K562 (cell line): ENCODE data around the gene CMTM4. TPM values are rescaled to one million over a fixed set of nuclear protein-coding genes. Genes with fewer than 3 reads are reported as not detected.

ENCODE experiments used
- ATF7 ChIP-seq: fragments of 450-650 bp; IDR thresholded peaks from 2 replicates; pipeline ENCODE4 v1.7.1; 2014; ENCODE audit warnings: mild to moderate bottlenecking, moderate library complexity
- CCAR2 ChIP-seq: fragments of 200-400 bp; formaldehyde crosslinking; IDR thresholded peaks from 2 replicates; pipeline ENCODE4 v1.6.1; 2017; ENCODE audit warnings: mild to moderate bottlenecking, low read depth, low read length
- CHD2 ChIP-seq: IDR thresholded peaks from 2 replicates; pipeline ENCODE4 v1.6.1; 2011; ENCODE audit warnings: low read depth, low read length
- GTF2E2 ChIP-seq: fragments of 200-800 bp; sonication (Bioruptor generic); IDR thresholded peaks from 2 replicates; pipeline ENCODE4 v1.6.1; 2016; ENCODE audit warnings: missing genetic modification characterization, missing compliant biosample characterization
- HDGF ChIP-seq: fragments of 450-650 bp; IDR thresholded peaks from 2 replicates; pipeline ENCODE4 v1.6.1; 2016
- KLF16 ChIP-seq: IDR thresholded peaks from 2 replicates; pipeline ENCODE4 v1.6.1; 2016; ENCODE audit warnings: antibody characterized with exemption
- MAZ ChIP-seq, 2 experiments: fragments of 450-650 bp in 1 of 2; sonication (generic) in 1 of 2; formaldehyde crosslinking; IDR thresholded peaks in 1 of 2; conservative IDR thresholded peaks in 1 of 2; 2 replicates each; pipeline versions ENCODE4 v1.4.0 to v1.5.0; 2020; ENCODE audit warnings: mild to moderate bottlenecking in 1 of 2, missing genetic modification reagents in 1 of 2
- MED1 ChIP-seq: sonication (generic); formaldehyde crosslinking; IDR thresholded peaks from 2 replicates; pipeline ENCODE4 v1.8.1; 2023; ENCODE audit warnings: missing genetic modification reagents, borderline replicate concordance
- PTTG1 ChIP-seq: fragments of 450-650 bp; IDR thresholded peaks from 2 replicates; pipeline ENCODE4 v1.6.1; 2016; ENCODE audit warnings: low read depth, mild to moderate bottlenecking, missing genetic modification characterization, missing compliant biosample characterization
- STAT5A ChIP-seq: IDR thresholded peaks from 2 replicates; pipeline ENCODE4 v1.6.1; 2012; ENCODE audit warnings: low read length, inconsistent platforms, borderline replicate concordance
- TCF3 ChIP-seq: sonication (generic); formaldehyde crosslinking; IDR thresholded peaks from 2 replicates; pipeline ENCODE4 v1.4.0; 2020; ENCODE audit warnings: mild to moderate bottlenecking, missing genetic modification reagents
- ZFX ChIP-seq: sonication (generic); formaldehyde crosslinking; IDR thresholded peaks from 2 replicates; pipeline ENCODE4 v1.8.0; 2022; ENCODE audit warnings: mild to moderate bottlenecking, missing genetic modification reagents, moderate library complexity
- ZNF444 ChIP-seq: fragments of 250-450 bp; sonication (Bioruptor Pico); IDR thresholded peaks from 2 replicates; pipeline ENCODE4 v1.4.0; 2020; ENCODE audit warnings: mild to moderate bottlenecking, moderate library complexity
- ZNF76 ChIP-seq: fragments of 250-450 bp; sonication (Bioruptor Pico); IDR thresholded peaks from 2 replicates; pipeline ENCODE4 v1.4.0; 2020; ENCODE audit warnings: mild to moderate bottlenecking, moderate library complexity, borderline replicate concordance
- polyA plus RNA-seq, 8 experiments: library from polyadenylated mRNA; depleted of rRNA in 4 of 8; stranded (reverse) in 5 of 8; unstranded in 3 of 8; fragments of >200 nt; fragmentation: Nextera tagmentation in 2 of 8; fragmentation: Illumina TruSeq in 1 of 8; extraction: Ambion mirVana in 2 of 8; extraction: Trizol in 1 of 8; gene quantifications; 2 replicates each; pipeline versions ENCODE4 v1.2.1 to v1.2.3, GENCODE V29; 2011 to 2014; ENCODE audit warnings: inconsistent platforms in 1 of 8, missing spikeins in 1 of 8
- total RNA-seq, 7 experiments: library from RNA; depleted of rRNA in 6 of 7; stranded (reverse); fragments of >200 nt in 6 of 7; fragmentation: Illumina TruSeq in 2 of 7; extraction: Trizol in 2 of 7; gene quantifications; 2 replicates each; pipeline versions ENCODE4 v1.2.1 to v1.2.3, GENCODE V29; 2011 to 2021; ENCODE audit warnings: low replicate concordance in 1 of 7
- TF ChIP-seq, protein P1 (sequence below): sonication (generic); formaldehyde crosslinking; IDR thresholded peaks from 2 replicates; pipeline ENCODE4 v1.8.1; 2023; ENCODE audit warnings: mild to moderate bottlenecking, missing genetic modification reagents
- TF ChIP-seq, protein P2 (sequence below): fragments of 450-650 bp; formaldehyde crosslinking; IDR thresholded peaks from 2 replicates; pipeline ENCODE4 v1.4.0; 2022; ENCODE audit warnings: missing genetic modification characterization
- TF ChIP-seq, protein P3 (sequence below): fragments of 250-450 bp; sonication (Bioruptor Pico); IDR thresholded peaks from 2 replicates; pipeline ENCODE4 v1.4.0; 2020; ENCODE audit warnings: mild to moderate bottlenecking, moderate library complexity
- TF ChIP-seq, protein P4 (sequence below): sonication (generic); formaldehyde crosslinking; IDR thresholded peaks from 2 replicates; pipeline ENCODE4 v1.8.1; 2023; ENCODE audit warnings: missing genetic modification reagents, mild to moderate bottlenecking, borderline replicate concordance

CMTM4 gene
- total and polyA plus RNA-seq, 9 of the 15 experiments (the other 6 are each of a cell fraction or from before 2014, with no cell fraction given) = 2.0 to 21.3 (median 12.5) TPM

DNA sequence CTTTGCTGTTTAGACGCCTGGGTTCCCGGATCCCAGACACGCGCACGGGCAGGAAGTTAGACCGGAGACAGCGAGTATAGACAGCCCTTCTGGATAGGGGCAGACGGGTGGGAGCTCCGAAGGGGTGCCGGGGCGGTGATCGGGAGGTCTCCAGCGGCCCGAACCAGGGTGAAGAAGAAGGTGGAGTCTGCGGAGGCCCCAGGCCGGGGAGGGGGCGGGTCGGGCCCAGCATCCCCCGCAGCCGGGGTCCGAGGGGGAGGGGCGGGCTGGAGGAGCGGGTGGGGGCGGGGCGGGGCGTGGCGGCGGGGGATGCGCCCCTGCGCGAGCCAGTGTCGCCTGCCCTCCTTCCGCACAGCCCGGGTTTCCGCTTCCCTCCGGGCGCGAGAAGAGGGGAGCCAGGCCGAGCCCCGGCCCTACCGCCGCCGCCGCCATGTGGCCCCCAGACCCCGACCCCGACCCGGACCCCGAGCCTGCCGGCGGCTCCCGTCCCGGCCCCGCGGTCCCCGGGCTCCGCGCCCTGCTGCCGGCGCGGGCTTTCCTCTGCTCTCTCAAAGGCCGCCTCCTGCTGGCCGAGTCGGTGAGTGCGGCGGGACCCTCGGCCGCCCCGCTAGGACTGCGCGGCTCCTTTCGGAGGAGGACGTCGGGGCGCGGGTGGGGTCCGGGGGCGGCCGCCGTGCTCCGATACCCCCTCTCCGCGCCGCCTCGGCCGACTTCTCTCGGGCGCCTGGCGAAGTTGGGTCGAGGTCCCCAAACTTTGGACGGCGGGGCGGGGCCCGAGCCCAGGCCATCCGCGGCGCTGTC lies 92.0 kb downstream of the CMTM4 start, which contains the start of gene CMTM3 (continued):
- no peak for TF ChIP-seq ZNF76 (CRISPR knock-in tag)
- no peak for TF ChIP-seq CHD2
- no peak for TF ChIP-seq HDGF
- no peak for TF ChIP-seq KLF16
- TF ChIP-seq ATF7 = no peak
- peak in 1 of 2 experiments; percentile 76; a peak in 3 of 4 replicates for TF ChIP-seq MAZ (CRISPR knock-in tag; conservative IDR thresholded peaks at IDR 0.05 in 1 of 2, IDR thresholded peaks at IDR 0.05 in 1 of 2)
- TF ChIP-seq MED1 (CRISPR knock-in tag) = no peak
- TF ChIP-seq STAT5A = no peak
- TF ChIP-seq, protein P1, sequence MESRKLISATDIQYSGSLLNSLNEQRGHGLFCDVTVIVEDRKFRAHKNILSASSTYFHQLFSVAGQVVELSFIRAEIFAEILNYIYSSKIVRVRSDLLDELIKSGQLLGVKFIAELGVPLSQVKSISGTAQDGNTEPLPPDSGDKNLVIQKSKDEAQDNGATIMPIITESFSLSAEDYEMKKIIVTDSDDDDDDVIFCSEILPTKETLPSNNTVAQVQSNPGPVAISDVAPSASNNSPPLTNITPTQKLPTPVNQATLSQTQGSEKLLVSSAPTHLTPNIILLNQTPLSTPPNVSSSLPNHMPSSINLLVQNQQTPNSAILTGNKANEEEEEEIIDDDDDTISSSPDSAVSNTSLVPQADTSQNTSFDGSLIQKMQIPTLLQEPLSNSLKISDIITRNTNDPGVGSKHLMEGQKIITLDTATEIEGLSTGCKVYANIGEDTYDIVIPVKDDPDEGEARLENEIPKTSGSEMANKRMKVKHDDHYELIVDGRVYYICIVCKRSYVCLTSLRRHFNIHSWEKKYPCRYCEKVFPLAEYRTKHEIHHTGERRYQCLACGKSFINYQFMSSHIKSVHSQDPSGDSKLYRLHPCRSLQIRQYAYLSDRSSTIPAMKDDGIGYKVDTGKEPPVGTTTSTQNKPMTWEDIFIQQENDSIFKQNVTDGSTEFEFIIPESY (CRISPR knock-in tag) = no peak
- no peak for TF ChIP-seq ZNF444 (CRISPR knock-in tag)
- no peak for TF ChIP-seq PTTG1 (tag)
- no peak for TF ChIP-seq CCAR2
- TF ChIP-seq, protein P2, sequence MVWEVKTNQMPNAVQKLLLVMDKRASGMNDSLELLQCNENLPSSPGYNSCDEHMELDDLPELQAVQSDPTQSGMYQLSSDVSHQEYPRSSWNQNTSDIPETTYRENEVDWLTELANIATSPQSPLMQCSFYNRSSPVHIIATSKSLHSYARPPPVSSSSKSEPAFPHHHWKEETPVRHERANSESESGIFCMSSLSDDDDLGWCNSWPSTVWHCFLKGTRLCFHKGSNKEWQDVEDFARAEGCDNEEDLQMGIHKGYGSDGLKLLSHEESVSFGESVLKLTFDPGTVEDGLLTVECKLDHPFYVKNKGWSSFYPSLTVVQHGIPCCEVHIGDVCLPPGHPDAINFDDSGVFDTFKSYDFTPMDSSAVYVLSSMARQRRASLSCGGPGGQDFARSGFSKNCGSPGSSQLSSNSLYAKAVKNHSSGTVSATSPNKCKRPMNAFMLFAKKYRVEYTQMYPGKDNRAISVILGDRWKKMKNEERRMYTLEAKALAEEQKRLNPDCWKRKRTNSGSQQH = no peak
- TF ChIP-seq, protein P3, sequence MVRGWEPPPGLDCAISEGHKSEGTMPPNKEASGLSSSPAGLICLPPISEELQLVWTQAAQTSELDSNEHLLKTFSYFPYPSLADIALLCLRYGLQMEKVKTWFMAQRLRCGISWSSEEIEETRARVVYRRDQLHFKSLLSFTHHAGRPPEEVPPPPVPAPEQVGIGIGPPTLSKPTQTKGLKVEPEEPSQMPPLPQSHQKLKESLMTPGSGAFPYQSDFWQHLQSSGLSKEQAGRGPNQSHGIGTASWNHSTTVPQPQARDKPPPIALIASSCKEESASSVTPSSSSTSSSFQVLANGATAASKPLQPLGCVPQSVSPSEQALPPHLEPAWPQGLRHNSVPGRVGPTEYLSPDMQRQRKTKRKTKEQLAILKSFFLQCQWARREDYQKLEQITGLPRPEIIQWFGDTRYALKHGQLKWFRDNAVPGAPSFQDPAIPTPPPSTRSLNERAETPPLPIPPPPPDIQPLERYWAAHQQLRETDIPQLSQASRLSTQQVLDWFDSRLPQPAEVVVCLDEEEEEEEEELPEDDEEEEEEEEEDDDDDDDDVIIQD (CRISPR knock-in tag) = no peak
- no peak for TF ChIP-seq TCF3 (CRISPR knock-in tag)
- TF ChIP-seq, protein P4, sequence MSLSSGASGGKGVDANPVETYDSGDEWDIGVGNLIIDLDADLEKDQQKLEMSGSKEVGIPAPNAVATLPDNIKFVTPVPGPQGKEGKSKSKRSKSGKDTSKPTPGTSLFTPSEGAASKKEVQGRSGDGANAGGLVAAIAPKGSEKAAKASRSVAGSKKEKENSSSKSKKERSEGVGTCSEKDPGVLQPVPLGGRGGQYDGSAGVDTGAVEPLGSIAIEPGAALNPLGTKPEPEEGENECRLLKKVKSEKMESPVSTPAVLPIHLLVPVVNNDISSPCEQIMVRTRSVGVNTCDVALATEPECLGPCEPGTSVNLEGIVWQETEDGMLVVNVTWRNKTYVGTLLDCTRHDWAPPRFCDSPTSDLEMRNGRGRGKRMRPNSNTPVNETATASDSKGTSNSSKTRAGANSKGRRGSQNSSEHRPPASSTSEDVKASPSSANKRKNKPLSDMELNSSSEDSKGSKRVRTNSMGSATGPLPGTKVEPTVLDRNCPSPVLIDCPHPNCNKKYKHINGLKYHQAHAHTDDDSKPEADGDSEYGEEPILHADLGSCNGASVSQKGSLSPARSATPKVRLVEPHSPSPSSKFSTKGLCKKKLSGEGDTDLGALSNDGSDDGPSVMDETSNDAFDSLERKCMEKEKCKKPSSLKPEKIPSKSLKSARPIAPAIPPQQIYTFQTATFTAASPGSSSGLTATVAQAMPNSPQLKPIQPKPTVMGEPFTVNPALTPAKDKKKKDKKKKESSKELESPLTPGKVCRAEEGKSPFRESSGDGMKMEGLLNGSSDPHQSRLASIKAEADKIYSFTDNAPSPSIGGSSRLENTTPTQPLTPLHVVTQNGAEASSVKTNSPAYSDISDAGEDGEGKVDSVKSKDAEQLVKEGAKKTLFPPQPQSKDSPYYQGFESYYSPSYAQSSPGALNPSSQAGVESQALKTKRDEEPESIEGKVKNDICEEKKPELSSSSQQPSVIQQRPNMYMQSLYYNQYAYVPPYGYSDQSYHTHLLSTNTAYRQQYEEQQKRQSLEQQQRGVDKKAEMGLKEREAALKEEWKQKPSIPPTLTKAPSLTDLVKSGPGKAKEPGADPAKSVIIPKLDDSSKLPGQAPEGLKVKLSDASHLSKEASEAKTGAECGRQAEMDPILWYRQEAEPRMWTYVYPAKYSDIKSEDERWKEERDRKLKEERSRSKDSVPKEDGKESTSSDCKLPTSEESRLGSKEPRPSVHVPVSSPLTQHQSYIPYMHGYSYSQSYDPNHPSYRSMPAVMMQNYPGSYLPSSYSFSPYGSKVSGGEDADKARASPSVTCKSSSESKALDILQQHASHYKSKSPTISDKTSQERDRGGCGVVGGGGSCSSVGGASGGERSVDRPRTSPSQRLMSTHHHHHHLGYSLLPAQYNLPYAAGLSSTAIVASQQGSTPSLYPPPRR (CRISPR knock-in tag) = no peak
- no peak for TF ChIP-seq GTF2E2 (tag)
- no peak; the same call in 1 of the 2 replicates for TF ChIP-seq ZFX (CRISPR knock-in tag)
